SK-N-SH treated with all-trans-retinoic acid at 6 μM for 48 hours (cell line): Measurements from ENCODE around the gene YTHDC1.

Experiments used
- ESRRG ChIP-seq: fragments of 250-450 bp; sonication (Bioruptor Pico); IDR thresholded peaks from 2 replicates; pipeline ENCODE4 v1.6.1; 2021; ENCODE audit warnings: mild to moderate bottlenecking
- SNAI2 ChIP-seq: fragments of 250-450 bp; sonication (Bioruptor Pico); IDR thresholded peaks from 2 replicates; pipeline ENCODE4 v1.5.0; 2020; ENCODE audit warnings: mild to moderate bottlenecking, moderate library complexity
- ZFP3 ChIP-seq: fragments of 250-450 bp; sonication (Bioruptor Pico); IDR thresholded peaks from 2 replicates; pipeline ENCODE4 v1.5.0; 2020; ENCODE audit warnings: mild to moderate bottlenecking, moderate library complexity
- TF ChIP-seq, protein P1 (sequence below): fragments of 250-450 bp; sonication (Bioruptor Pico); IDR thresholded peaks from 2 replicates; pipeline ENCODE4 v1.5.1; 2020; ENCODE audit warnings: low read depth, mild to moderate bottlenecking, moderate library complexity
- TF ChIP-seq, protein P2 (sequence below): fragments of 250-450 bp; sonication (Bioruptor Pico); IDR thresholded peaks from 2 replicates; pipeline ENCODE4 v1.5.0; 2020; ENCODE audit warnings: mild to moderate bottlenecking, moderate library complexity
- TF ChIP-seq, protein P3 (sequence below): fragments of 250-450 bp; sonication (Bioruptor Pico); IDR thresholded peaks from 2 replicates; pipeline ENCODE4 v1.8.0; 2020; ENCODE audit warnings: mild to moderate bottlenecking, moderate library complexity, borderline replicate concordance

GRCh38 chr4:68369142-68369805, 19.4 kb upstream of the YTHDC1 start:
- no peak for TF ChIP-seq ESRRG
- no peak for TF ChIP-seq ZFP3 (CRISPR knock-in tag)
- TF ChIP-seq, protein P1, sequence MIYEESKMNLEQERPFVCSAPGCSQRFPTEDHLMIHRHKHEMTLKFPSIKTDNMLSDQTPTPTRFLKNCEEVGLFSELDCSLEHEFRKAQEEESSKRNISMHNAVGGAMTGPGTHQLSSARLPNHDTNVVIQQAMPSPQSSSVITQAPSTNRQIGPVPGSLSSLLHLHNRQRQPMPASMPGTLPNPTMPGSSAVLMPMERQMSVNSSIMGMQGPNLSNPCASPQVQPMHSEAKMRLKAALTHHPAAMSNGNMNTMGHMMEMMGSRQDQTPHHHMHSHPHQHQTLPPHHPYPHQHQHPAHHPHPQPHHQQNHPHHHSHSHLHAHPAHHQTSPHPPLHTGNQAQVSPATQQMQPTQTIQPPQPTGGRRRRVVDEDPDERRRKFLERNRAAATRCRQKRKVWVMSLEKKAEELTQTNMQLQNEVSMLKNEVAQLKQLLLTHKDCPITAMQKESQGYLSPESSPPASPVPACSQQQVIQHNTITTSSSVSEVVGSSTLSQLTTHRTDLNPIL = no peak
- TF ChIP-seq SNAI2 (CRISPR knock-in tag) = no peak
- TF ChIP-seq, protein P2, sequence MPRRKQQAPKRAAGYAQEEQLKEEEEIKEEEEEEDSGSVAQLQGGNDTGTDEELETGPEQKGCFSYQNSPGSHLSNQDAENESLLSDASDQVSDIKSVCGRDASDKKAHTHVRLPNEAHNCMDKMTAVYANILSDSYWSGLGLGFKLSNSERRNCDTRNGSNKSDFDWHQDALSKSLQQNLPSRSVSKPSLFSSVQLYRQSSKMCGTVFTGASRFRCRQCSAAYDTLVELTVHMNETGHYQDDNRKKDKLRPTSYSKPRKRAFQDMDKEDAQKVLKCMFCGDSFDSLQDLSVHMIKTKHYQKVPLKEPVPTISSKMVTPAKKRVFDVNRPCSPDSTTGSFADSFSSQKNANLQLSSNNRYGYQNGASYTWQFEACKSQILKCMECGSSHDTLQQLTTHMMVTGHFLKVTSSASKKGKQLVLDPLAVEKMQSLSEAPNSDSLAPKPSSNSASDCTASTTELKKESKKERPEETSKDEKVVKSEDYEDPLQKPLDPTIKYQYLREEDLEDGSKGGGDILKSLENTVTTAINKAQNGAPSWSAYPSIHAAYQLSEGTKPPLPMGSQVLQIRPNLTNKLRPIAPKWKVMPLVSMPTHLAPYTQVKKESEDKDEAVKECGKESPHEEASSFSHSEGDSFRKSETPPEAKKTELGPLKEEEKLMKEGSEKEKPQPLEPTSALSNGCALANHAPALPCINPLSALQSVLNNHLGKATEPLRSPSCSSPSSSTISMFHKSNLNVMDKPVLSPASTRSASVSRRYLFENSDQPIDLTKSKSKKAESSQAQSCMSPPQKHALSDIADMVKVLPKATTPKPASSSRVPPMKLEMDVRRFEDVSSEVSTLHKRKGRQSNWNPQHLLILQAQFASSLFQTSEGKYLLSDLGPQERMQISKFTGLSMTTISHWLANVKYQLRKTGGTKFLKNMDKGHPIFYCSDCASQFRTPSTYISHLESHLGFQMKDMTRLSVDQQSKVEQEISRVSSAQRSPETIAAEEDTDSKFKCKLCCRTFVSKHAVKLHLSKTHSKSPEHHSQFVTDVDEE (CRISPR knock-in tag) = no peak
- TF ChIP-seq, protein P3, sequence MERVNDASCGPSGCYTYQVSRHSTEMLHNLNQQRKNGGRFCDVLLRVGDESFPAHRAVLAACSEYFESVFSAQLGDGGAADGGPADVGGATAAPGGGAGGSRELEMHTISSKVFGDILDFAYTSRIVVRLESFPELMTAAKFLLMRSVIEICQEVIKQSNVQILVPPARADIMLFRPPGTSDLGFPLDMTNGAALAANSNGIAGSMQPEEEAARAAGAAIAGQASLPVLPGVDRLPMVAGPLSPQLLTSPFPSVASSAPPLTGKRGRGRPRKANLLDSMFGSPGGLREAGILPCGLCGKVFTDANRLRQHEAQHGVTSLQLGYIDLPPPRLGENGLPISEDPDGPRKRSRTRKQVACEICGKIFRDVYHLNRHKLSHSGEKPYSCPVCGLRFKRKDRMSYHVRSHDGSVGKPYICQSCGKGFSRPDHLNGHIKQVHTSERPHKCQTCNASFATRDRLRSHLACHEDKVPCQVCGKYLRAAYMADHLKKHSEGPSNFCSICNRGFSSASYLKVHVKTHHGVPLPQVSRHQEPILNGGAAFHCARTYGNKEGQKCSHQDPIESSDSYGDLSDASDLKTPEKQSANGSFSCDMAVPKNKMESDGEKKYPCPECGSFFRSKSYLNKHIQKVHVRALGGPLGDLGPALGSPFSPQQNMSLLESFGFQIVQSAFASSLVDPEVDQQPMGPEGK = no peak
